ENCODE results near the gene IGFL1.
"Not testable (repeated sequence)": the region's sequence is repeated elsewhere in the genome, so short reads cannot be mapped to it uniquely, and the experiment has no call there.

The IGFL1 gene

DNA sequence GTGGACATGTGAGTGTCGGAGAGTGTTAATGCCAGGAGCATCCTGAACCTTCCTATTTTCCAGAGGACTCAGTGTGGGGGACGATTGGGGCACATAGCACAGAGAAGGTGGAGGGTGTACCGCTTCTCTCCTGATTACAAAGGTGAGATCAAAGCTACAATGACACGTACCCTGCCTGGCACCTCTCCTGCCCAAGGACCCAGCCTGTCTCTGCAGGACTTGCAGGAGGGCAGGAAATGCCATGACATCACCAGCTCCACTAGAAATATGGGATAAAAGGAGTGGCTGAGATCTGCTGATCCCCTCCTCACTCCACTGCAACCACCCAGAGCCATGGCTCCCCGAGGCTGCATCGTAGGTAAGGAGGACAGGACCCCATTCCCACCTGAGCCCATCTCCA, at the start of gene IGFL1:
Gene IGFL1, plus strand, starts transcription at position 301 of the 400 bp plus-strand sequence. Its CDS starts 33 bp downstream, at position 334.
- no peak for DNase-seq (ENCODE audit: low read depth, low spot score)

DNA sequence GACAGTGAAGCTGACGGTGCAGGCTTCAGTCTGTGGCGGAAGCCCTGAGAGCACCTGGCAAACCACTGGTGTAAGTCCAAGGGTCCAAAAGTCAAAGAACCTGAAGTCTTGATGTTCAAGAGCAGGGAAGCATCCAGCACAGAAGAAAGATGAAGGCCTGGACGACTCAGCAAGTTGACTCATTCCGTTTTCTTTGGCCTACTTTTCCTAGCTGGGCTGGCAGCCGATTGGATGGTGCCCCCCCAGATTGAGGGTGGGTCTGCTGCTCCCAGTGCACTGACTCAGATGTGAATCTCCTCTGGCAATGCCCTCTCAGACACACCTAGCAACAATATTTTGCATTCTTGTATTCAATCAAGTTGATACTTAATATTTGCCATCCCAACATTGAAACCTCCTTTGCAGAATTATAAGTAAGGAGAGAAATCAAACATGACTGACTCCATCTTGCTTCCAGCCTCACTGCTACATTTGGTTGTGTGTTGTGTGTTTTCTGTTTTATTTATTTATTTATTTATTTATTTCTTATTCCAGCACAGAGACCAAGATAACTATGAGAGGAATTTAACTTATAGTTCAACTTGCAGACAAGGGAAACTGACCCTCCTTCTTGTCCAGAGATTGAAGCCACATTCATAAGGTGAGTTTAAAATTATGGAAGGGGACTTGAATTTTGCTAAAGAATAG, 48.7 kb upstream of the IGFL1 start:
- DNase-seq (ENCODE audit: low read depth, low spot score) = no peak

DNA sequence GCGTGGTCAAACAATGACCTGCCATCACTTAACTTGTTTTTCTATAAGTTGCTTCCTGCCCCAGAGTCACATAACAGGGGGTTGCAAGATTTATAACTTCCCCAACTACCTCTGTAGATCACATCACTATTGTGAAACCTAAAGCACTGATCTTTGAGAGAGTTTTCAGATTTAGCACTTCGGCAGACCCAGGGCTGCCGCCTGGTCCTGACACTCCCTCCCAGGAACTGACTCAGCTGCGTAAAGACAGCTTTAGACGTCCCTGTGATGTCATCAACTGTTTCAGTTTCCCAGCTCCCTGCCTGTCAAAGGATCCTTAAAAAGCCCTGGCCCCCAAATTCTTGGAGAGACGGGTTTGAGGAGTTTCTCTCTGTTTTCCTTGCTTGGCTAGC, 48.2 kb upstream of the IGFL1 start:
- no peak for DNase-seq (ENCODE audit: low read depth, low spot score)

DNA sequence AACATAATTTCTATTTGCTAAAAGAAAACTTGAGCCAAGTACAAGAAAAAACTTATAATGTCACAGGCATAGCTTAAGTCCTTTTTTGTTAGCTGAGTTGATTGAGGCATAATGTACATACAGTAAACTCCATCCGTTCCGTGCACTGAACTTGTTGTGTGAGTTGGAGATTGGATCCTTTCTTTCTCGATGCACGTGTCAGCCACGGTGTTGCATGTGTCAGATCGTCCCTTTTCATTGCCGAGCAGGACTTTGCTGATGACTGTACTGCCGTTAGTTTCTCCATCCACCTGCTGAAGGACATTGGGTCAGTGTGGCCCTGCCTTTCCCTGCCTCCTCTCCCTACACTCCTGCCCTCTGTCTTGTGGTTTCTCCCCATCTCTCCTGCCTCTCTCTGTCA, 47.1 kb upstream of the IGFL1 start:
- DNase-seq (ENCODE audit: low read depth, low spot score) = no peak

DNA sequence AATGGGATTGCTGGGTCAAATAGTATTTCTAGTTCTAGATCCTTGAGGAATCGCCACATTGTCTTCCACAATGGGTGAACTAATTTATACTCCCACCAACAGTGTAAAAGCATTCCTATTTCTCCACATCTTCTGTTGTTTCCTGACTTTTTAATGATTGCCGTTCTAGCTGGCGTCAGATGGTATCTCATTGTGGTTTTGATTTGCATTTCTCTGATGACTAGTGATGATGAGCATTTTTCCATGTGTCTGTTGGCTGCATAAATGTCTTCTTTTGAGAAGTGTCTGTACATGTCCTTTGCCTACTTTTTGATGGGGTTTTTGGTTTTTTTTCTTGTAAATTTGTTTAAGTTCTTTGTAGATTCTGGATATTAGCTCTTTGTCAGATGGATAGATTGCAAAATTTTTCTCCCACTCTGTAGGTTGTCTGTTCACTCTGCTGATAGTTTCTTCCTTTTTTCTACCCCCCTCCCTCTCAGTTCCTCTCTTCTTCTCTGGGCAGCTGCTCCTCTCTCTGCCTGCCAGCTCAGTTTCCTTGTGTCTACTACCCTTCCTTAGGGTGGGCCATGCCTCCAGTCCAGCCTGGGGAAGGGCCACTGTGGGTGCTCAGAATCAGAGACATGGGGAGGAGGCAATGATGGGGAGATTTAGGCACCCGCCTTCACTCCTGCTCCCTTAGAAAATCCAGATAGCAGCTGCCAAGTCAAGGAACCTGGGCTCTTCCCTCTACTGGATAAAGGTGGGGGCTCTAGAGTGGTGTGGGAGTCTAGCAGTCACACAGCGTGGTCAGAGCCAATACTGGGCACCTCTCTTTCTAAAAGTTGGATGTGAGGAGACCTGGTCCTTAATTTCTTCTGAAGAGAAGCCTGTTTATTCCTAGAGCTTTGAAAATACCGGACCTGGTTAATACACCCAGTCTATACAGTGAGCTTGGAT, 44.5 kb upstream of the IGFL1 start:
- not testable (repeated sequence) for DNase-seq (ENCODE audit: low read depth, low spot score)

DNA sequence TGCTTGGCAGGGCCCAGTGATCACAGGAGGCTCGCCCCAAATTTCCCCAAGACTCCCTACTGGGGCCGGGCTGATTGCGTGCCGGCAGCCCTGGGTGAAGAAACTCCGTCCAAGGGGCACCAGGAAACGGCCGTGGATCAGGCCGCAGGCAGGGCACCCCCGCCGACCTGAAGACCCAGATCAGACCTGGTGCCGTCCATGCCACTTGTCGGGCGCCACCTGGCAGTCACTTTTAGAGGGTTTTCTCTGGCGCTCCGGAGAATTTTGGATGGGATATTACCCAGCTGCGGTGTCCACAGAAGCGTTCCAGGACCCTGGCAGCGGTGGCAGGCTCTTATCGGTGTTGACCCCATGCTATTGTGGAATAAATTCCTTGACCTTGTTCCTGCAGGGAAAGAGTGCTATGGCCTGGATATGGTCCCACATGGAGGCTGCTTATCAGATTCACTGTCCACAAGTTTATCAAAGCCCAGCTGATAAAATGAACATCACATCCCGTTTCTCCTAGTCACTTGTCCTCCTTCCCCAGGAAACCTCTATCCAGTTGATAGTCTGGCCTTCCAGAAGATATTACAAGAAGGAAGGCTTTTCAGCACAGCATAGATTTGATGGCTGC, 43.3 kb upstream of the IGFL1 start:
- no peak for DNase-seq (ENCODE audit: low read depth, low spot score)

DNA sequence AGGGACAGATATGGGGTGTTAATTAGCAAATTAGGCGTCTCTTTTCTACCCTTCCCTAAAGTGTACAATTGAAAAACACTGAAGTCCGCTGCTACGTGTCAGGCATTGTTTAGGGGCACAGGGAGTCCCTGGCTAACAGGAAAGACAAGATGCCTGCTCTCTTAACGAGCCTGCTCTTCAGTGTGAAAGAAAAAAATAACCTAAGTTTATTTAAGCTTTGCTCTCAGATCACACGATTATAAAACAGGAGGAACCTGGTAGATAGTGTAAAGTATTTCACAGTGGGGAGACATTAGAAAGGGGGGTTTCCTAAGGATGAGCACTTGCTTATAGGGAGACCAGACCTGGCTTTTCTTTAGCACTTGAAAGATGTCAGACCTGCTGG, 42.8 kb upstream of the IGFL1 start:
- no peak for DNase-seq (ENCODE audit: low read depth, low spot score)

DNA sequence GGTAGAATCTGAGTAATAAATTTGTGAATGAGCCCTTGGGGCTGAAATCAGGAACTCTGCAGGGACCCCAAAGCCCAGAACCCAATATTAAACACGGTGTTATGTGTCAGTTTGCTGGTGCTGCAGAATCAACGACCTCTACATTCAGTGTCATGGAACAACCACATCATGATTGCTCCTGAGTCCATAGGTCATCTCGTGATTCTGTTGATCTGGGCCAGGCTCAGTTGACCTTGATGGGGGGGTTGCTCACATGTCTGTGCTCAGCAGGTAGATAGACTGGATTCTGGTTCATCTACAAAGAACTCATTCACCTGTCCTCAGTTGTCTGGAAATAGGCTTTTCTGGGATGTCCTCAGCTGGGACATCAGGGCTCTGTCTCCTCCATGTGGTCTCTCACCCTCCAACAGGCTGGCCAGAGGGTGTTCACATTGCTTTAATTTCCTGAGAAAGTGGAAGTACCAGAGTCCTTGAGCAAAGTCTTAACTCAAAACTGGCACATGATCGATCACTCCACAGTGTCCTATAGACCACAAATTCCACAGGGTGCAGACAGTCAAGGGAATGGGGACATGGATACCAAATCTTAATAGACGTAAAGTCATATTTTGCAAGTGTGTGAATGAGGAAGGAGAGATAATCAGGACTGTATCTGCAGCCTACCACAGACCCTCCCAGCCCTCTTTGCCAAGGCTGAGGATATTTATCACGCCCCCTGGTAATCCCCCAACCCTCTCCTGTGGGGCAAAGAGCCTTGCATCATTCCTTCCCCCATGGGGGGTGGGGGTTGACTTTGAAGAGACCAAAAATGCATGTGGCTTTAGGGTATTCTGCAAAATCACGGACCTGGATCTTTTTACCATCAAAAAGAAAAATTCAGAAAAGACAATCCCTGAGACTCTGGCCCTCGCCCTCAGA, 39.3 kb upstream of the IGFL1 start:
- no peak for DNase-seq (ENCODE audit: low read depth, low spot score)

DNA sequence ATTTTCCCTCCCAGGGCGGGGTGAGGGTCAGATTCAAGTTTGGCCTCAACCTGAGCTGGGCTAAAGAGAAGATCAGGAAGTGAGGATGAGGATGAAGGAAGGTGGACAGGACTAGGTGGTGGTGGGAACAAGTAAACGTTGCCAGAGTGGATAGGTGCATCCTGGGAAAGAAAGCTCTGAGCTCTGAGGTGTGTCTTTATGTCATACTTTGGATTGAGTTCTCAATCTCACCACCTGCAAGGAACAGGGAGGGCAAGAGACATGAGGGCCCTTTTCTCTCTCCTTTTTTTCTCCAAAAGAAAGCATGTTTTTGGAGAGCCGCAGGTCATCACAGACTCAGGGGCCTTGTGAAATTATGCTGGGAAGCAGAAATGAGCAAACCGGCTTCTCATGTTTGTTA, 38.2 kb upstream of the IGFL1 start:
- no peak for DNase-seq (ENCODE audit: low read depth, low spot score)

DNA sequence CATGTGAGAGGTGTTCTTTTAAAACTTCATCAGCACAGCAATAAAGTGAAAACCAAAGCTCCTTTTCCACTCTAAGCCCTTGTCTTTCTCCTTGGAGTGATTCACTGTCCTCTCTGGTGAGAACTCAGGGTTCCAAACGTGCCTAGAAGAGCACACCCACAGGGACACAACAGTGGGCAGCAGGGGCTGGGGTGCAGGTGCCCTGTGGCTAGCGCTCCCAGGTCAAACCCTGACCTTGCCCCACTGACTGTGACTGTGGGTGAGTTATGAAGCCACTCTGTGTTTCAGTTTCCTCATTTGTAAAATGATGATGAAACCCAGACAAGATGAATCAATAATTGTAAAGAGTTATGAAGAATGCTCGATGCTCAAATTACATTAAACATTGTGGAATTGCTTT, 37.6 kb upstream of the IGFL1 start:
- no peak for DNase-seq (ENCODE audit: low read depth, low spot score)

DNA sequence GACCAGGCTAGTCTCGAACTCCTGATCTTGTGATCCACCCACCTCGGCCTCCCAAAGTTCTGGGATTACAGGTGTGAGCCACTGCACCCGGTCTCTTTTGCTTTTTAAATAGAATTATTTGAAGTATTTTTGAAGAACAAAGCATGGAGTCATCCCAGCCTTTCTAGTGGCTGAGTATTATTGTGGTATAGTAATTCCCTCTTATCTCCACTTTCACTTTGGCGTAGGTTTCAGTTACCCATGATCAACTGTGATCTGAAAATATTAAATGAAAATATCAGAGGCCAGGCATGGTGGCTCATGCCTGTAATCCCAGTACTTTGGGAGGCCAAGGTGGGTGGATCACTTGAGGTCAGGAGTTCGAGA, 36.9 kb upstream of the IGFL1 start:
- not testable (repeated sequence) for DNase-seq (ENCODE audit: low read depth, low spot score)

DNA sequence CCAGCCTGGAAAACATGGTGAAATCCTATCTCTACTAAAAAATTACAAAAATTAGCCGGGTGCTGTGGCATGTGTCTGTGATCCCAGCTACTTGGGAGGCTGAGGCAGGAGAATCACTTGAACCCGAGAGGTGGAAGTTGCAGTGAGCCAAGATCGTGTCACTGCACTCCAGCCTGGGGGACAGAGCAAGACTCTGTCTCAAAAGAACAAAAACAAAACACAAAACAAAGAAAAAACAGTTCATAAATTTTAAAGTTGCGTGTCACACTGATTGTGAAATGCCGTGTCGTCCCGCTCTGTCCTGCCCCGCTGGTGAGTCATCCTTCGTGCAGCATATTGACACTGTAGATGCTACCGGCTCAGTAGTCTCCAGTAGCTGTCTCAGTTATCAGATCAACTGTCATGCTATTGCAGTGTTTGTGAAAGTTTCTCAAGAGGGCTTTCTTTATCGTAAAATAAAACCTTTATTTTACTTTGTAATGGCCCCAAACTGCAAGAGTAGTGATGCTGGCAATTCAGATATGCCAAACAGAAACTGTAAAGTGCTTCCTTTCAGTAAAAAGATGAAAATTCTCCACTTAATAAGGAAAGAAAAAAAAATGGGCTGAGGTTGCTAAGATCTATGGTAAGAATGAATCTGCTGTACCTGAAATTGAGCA, 36.4 kb upstream of the IGFL1 start:
- DNase-seq (ENCODE audit: low read depth, low spot score) = no peak

DNA sequence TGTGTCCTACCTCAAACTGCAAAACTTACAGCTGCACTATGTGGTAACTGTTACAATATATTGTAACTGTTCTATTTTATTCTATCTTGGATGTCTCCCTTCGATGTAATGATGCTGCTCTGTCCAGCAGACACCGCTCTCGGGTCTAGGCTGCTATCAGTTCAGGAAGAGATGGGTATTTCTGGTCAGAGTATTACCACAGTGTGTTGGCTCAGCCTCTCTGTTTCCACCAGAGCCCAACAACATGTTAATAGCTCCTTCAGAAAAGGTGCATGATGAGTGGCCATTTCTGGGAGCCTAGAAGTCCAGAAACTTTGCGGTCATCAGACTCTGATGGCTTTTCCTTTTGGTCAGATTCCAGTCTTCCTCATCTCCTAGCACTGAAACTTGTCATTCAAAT, 35.9 kb upstream of the IGFL1 start:
- DNase-seq (ENCODE audit: low read depth, low spot score) = no peak

DNA sequence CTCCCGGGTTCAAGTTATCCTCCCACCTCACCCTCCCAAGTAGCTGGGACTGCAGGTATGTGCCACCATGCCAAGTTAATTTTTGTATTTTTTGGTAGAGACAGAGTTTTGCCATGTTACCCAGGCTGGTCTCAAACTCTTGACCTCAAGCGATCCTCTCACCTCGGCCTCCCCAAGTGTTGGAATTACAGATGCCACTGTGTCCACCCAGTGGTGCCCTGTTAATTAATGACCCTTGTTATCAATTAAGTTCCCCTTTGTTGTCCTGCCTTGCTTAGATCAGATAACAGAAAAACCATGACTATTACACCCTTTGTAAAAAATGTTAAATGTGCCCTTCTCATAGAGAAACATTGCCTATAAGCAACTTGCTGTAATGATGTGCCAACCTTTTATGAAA, 34.4 kb upstream of the IGFL1 start:
- DNase-seq (ENCODE audit: low read depth, low spot score) = no peak

DNA sequence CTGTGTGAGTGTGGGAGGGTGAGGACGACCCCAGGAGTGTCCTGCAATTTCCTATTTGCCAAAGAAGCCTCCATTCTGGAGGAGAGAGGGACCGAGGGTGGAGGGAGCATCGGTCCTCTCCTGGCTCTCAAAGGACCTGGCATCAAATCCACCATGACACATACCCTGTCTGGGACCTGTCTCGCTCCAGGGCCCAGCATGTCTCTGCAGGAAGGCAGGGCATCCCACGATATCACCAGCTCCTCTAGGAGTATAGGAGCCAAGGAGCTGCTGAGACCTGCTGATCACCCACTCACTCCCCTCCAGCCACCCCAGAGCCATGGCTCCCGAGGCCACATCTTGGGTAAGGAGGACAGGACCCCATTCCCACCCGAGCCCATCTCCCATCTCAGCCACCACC, 33.6 kb upstream of the IGFL1 start:
- DNase-seq (ENCODE audit: low read depth, low spot score) = not testable (repeated sequence)

DNA sequence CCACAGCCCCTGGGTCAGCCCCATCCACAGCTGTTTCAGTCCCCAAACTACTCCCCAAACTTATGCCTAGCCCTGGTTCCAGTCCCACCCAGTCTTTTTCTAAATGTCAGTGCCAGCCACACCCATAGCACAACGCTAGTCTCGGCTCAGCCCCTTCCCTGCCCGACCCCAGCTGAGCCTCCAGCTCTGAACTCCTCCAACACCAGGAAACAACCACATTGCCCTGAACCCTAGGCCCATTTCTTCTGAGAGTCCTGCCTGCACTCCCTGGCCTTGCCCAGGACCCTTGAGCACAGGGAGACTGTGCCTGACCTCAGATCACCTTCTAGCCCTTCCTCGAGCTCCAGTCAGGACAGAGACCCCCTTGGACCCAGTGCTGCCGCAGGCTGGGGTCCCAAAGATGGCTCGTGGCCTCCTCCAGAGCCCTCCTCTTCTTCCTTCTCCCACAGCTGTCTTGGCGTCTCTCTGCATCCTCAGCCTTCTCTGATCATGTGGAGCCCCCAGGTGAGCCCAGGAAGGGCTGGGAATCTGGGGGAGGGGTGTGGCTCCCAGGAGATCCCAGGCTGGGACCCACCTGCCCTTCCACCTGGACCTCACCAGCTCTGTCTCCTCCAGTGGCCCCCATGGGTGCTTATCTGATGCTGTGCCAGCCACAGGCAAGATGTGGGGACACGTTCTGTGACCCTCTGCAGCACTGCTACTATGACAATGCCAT, 33.0 kb upstream of the IGFL1 start:
- DNase-seq (ENCODE audit: low read depth, low spot score) = no peak

DNA sequence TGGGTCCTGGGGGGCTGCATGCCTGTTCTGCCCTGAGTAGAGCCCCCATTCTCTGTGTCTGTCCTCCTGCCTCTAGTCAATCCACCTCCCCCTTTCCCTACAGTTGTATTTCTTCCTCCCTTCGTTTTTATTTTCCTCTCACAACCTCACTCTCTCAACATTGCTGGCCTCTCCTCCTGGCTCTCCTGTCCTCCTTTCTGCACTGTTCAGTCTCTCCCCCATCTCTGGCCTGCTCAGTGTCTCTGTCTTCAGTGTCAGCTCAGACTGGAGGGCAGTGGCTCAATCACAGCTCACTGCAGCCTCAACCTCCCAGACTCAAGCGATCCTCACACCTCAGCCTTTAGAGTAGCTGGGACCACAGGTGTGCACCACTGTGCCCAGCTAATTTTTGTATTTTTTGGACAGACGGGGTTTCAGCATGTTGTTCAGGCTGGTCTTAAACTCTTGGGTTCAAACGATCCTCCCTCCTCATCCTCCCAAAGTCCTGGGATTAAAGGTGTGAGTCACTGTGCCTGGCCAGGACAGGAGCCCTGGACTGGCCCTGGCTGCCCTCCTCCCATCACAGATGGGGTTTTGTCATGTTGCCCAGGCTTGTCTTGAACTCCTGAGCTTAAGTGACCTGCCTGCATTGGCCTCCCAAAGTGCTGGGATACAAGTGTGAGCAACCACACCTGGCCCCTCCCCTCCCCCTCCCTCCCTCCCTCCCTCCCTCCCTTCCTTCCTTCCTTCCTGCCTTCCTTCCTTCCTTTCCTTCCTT, 32.0 kb upstream of the IGFL1 start:
- DNase-seq (ENCODE audit: low read depth, low spot score) = no peak

DNA sequence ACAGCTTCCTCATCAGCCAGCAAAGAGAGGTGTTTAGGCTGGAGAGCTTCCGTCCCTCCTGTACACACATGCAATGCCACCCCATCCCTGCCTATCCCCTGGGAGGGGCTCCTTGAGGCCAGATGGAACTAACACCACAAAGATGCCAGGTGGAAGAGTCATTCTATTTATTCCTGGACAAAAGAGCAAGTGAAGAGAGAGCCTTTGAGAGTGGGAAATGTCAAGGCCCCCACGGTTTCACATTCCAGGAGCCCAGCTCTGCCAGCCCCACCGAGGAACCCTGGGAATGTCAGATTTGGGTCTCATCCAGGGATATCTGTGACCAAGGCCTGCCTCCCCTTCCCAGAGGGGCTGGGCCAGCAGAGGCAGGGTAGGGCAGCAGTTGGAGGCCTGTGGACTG, 30.8 kb upstream of the IGFL1 start:
- no peak for DNase-seq (ENCODE audit: low read depth, low spot score)

DNA sequence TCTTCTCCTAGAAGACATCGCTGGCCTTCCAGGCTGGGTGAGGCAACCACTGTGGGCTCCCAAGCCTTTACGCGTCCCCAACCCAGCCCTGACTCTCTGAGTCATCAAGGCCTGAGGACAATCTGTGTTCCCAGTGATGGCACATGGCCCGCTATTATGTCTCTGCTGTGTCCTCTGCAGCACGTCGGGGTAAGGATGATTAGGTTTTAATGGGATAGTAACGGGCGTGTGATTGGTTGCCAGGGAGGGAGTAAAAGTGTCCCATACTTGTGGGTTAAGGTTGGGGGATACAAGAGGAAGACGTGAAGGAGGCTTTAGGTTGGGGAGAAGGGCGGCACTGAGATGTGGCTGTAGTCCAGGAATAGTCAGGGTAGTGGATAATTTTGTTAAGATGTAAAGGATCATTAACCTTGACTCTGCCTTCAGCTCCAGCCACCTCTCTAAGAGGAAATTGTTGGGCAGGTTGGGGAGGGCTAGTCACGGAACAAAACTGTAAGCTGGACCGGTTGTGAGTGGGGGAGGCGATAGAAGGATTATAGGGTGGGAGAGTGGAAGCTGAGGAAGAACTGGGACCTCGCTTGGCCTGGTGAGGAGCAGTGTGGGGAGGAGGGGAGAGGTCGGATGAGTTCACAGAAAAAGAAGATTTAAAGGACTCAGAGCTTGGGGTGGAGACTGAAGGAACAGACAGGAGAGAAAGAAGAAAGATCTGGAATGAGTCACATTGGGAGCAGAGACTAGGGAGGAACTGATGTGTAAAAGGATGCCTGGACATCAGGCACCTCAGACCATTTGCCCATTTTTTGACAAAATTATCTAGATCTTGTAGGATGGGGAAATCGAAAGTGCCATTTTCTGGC, 27.9 kb upstream of the IGFL1 start:
- DNase-seq (ENCODE audit: low read depth, low spot score) = no peak

All from activated CD4-positive, CD25-positive, alpha-beta regulatory T cell treated with anti-CD3 and anti-CD28 coated beads, Interleukin-2, amount 50 U/mL, for 16 hours (primary cell).